Keratinocyte (primary cell): ENCODE results near the gene KLHL10.

Experiments
- EZH2 ChIP-seq: IDR thresholded peaks from one replicate; pipeline ENCODE4 v1.6.1; 2012; ENCODE audit warnings: inconsistent platforms, mild to moderate bottlenecking, low read length, moderate library complexity
- TF ChIP-seq, protein P1 (sequence below), 3 experiments: IDR thresholded peaks in 1 of 3; conservative IDR thresholded peaks in 1 of 3; optimal IDR thresholded peaks in 1 of 3; 2 replicates in 2 of 3; 3 replicates in 1 of 3; pipeline versions ENCODE3 to v1.5.1; 2011; ENCODE audit warnings: low read length in 3 of 3, mild to moderate bottlenecking in 3 of 3, moderate library complexity in 2 of 3, control low read depth in 1 of 3, inconsistent platforms in 1 of 3; ENCODE audit not compliant: insufficient read depth in 2 of 3; ENCODE audit errors: extremely low read depth in 1 of 3

DNA sequence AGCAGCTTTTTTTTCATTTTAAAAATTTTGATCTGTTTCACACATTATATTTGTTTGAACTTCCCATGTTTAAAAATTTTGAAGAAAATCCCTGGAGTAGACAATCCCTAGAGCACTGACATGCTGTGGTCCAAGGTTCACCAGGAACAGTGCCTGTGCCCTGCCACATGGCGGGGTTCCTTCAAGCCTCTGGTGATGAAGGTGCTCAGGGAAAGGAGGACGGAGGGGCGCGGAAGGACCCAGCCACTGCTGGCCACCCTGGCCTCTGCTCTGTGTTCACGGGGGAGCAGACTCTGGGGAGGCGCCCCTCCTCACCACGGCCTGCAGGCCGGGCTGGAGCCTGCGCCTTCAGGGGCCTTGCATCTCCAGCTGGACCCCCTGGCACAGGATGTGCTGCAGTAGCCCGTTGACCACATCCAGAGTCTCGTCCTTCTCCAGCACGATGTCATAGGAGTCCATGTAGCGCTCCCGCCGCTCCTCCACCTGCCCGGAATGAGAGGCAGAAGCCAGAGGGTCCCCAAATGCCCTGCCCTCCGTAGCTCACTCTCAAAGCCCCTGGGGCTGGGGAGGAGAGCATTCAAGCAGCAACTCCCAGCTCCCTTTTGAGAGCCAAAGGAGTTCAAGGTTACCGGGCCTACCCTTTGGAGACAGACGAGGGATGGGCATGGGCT is 12.3 kb upstream of the KLHL10 start:
- TF ChIP-seq, protein P1, sequence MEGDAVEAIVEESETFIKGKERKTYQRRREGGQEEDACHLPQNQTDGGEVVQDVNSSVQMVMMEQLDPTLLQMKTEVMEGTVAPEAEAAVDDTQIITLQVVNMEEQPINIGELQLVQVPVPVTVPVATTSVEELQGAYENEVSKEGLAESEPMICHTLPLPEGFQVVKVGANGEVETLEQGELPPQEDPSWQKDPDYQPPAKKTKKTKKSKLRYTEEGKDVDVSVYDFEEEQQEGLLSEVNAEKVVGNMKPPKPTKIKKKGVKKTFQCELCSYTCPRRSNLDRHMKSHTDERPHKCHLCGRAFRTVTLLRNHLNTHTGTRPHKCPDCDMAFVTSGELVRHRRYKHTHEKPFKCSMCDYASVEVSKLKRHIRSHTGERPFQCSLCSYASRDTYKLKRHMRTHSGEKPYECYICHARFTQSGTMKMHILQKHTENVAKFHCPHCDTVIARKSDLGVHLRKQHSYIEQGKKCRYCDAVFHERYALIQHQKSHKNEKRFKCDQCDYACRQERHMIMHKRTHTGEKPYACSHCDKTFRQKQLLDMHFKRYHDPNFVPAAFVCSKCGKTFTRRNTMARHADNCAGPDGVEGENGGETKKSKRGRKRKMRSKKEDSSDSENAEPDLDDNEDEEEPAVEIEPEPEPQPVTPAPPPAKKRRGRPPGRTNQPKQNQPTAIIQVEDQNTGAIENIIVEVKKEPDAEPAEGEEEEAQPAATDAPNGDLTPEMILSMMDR (optimal IDR thresholded peaks at IDR 0.05 in 1 of 3, IDR thresholded peaks at IDR 0.05 in 1 of 3, conservative IDR thresholded peaks at IDR 0.05 in 1 of 3; ENCODE audit: extremely low read depth in 1 of 3, insufficient read depth in 2 of 3, low read length in 3 of 3) = no peak
- no peak for TF ChIP-seq EZH2
